Coronary artery (tissue), 2 donors: ENCODE measurements around the gene LRRC30.
A peak's percentile ranks its signal among the peaks of the same experiment; 100 is the strongest.

ENCODE experiments used
- DNase-seq: peaks from one replicate; pipeline ENCODE4 v3.0.0-alpha.2; 2017; ENCODE audit warnings: low spot score
- H3K27ac ChIP-seq, 2 donors: fragments of 200-600 bp; sonication (generic); one replicate each; pipeline ENCODE4 v1.5.1; 2016 to 2019
- H3K4me3 ChIP-seq: fragments of 200-600 bp; sonication (generic); 2 replicates; pipeline ENCODE4 v1.5.1; 2016; ENCODE audit warnings: mild to moderate bottlenecking, moderate library complexity
- TF ChIP-seq, protein P1 (sequence below): fragments of 200-600 bp; sonication (generic); IDR thresholded peaks from one replicate; pipeline ENCODE4 v1.5.1; 2019; ENCODE audit warnings: antibody characterized with exemption

Gene LRRC30

DNA sequence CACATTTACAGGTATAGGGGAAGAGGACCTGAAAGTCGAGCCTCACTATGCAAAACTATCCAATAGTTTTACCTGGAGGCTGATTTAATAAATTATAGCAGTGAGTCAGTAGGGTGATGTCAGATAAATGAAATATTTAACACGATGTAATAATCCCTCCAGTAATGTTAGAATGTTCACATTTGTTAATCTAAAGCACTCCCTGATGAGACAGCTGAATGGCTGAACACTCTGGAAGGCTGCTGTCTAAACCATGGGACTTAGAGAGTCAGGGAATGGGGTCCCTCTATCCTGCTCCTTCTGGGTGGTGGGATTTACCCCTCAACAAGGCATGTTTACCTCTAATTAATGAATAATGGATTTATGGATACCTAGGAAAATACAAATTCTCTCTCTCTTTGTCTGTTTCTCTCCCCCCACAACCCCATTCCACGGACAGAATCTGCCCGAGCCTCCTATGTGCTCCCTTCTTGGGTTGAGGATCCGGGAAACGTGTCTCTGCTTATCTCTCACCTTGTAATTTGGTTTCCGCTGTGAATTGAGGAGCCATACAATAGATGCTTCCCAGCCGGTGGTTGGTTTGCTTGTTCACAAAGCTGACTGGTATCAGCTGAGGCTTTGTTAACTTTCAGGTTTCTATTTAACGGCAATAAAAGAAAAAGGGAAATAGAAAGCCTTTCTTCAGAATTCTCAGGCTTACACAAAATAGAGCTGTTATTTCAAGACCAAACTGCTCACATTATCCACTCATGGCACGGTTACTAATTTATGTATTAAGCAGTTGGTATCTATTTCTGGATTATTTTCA lies 25.9 kb downstream of the LRRC30 start:
- H3K4me3 ChIP-seq: no peak overlapping the region
- TF ChIP-seq, protein P1, sequence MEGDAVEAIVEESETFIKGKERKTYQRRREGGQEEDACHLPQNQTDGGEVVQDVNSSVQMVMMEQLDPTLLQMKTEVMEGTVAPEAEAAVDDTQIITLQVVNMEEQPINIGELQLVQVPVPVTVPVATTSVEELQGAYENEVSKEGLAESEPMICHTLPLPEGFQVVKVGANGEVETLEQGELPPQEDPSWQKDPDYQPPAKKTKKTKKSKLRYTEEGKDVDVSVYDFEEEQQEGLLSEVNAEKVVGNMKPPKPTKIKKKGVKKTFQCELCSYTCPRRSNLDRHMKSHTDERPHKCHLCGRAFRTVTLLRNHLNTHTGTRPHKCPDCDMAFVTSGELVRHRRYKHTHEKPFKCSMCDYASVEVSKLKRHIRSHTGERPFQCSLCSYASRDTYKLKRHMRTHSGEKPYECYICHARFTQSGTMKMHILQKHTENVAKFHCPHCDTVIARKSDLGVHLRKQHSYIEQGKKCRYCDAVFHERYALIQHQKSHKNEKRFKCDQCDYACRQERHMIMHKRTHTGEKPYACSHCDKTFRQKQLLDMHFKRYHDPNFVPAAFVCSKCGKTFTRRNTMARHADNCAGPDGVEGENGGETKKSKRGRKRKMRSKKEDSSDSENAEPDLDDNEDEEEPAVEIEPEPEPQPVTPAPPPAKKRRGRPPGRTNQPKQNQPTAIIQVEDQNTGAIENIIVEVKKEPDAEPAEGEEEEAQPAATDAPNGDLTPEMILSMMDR: no peak
- no peak overlapping the region for H3K27ac ChIP-seq
- no peak for DNase-seq

DNA sequence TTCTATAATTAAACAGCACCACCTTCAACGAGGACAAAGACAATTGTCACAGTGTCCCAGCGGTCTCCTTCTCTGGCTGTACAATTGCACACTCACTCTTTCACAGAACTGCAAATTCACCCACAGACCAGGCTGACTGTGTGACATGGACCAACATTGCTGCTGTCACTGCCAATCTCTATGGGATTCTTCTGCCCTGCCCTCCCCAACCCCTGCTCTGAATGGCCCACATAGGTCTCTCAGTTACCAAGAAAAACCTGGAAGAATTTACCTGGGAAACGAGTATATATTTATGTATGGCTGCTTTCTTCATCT lies 26.5 kb downstream of the LRRC30 start:
- Histone ChIP-seq H3K27ac (no peak overlapping the region), H3K4me3 (no peak overlapping the region)
- TF ChIP-seq, protein P1: no peak
- DNase-seq: no peak

DNA sequence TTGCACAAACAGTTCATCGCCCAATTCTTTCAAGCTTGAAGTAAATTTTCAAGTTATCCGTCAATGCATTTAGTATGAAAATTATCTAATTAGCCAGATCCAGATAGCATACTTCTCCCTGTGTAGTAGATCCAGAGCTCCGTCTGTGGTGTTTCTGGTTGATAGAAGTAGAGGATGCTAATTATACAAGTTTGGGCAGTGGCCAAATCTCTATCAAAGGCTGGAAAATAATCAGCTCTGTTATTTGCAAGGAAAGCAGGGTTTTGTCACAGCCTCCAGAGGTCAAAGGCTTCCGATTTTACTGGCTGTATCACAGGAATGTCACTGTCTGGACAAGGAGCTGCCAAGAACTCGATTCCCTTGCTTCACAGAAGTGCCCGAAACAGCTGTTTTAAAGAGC lies 28.6 kb downstream of the LRRC30 start:
- Histone ChIP-seq H3K27ac (no peak overlapping the region), H3K4me3 (no peak overlapping the region)
- DNase-seq: no peak
- TF ChIP-seq, protein P1: no peak

DNA sequence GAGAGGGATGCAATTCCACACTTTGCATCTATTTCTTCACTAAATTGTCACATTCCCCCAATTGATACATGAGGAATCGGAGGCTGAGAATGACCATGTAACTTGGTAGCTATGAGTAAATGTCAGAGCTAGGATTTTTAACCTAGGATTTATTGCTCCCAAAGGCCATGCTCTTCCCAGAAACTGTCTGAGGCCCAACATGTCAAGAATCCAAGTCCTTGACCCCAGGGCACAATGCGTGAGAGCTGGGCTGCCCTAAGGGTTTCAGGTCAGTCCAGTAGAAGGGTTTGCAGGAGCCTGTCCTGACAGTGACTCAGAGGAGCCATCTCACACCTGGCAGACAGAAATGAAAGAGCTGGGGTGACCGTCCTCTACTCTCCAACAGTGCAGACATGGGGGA lies 30.3 kb downstream of the LRRC30 start:
- no peak overlapping the region for H3K4me3 ChIP-seq
- no peak overlapping the region for H3K27ac ChIP-seq
- TF ChIP-seq, protein P1: no peak
- no peak for DNase-seq

DNA sequence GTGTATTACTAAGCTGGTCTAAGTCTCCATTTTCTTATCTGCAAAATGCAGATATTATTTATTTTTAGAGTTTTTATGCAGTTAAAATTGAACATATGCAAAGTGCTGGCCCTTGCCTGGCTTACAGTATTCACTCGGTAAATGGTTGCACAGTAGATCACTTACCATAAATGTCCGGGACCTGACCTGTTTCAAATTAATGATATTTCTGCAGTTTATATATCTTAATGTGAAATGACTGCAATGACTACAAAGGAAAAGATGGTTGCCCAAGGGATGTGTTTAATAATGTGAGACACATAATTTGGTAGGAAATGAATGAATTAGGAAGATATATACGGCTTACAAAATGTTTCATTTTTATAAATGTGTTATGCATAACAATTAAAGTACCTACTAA lies 37.1 kb downstream of the LRRC30 start:
- no peak overlapping the region for H3K4me3 ChIP-seq
- H3K27ac ChIP-seq: no peak overlapping the region
- TF ChIP-seq, protein P1: no peak
- DNase-seq: no peak

DNA sequence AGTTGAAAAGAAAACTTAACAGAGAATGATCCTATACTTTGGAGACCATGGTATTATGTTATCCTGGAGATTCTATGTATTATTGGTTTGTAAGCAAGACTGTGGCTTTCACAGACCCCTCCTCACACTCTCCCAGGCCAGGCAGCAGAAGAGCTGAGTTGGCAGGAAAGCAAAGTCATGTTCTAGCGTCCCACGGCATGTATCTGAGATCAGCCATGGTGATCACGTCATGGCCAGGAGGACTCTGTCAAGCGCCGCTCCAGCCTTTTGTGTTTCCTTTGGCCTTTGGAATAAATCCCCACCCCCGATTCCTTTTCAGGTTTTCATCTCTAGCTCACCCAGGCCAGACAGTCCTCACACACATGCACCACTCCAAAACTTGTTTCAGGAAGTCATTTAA lies 39.1 kb downstream of the LRRC30 start:
- Histone ChIP-seq H3K27ac (no peak overlapping the region), H3K4me3 (no peak overlapping the region)
- TF ChIP-seq, protein P1: no peak
- DNase-seq: no peak

DNA sequence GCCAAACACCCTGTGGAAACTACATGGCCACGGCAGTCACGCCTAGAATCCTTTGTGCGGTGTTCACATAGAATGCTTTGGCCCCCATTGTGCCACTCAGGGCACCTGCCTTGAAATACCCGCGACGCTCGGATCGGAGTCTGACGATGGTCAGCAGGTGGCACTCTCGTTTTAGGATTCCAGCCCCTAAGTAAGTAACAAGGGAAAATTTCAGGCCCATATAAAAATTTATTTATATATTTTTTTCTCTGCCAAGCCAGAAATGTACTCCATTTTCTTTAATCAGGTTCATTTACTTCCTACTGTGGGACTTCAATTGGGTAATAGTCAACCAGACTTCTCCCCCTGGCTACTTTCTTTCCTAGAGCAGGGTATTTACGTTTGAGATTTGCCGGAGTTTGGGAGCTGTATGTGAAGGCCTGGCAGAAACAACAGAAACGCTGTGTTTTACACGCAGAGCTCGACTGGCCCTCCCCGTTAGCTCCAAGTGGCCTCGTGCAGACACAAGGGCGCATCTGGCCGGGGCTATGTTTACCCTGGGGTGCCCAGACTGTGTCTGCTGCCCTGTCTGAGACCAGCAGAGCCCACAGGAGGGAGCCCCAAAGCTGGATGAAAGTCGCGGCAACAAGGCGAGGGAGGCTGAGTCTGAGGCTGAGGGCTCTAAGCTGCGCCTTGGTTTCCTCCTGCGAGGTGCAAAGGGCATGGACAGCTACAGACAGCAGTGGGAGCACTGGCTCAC lies 41.6 kb downstream of the LRRC30 start:
- Histone ChIP-seq H3K4me3 (peak overlapping the region; percentile 63), H3K27ac (peak overlapping the region in 1 of 2 donors; percentile 74)
- DNase-seq: no peak
- TF ChIP-seq, protein P1: peak; percentile 33
